Spleen (tissue), 7 donors: ENCODE data around the gene ZNF76.

Experiments used
- POLR2A ChIP-seq, 3 donors: fragments of 450-650 bp; IDR thresholded peaks; one replicate each; pipeline ENCODE4 v1.5.1; 2017; ENCODE audit warnings: antibody characterized with exemption in 3 of 3, mild to moderate bottlenecking in 1 of 3
- TF ChIP-seq, protein P1 (sequence below), 11 experiments: fragments of 200-600 bp in 7 of 11; fragments of 450-650 bp in 4 of 11; sonication (generic) in 4 of 11; IDR thresholded peaks in 8 of 11; conservative IDR thresholded peaks in 3 of 11; 1 replicate in 7 of 11; 2 replicates in 4 of 11; pipeline versions ENCODE4 v1.4.0 to v1.8.0; 2016 to 2021; ENCODE audit warnings: antibody characterized with exemption in 11 of 11, inconsistent platforms in 4 of 11, mild to moderate bottlenecking in 1 of 11
- donor health status: DM: no; HTN: no; CAD: no; lungs with moderate emphysema.
- donor health status: DM: no; HTN: no; CAD: no.
- donor health status: DM: no; HTN: no; CAD: no.

GRCh38 chr6:35216412-35216732, 43.2 kb upstream of the ZNF76 start:
- TF ChIP-seq, protein P1, sequence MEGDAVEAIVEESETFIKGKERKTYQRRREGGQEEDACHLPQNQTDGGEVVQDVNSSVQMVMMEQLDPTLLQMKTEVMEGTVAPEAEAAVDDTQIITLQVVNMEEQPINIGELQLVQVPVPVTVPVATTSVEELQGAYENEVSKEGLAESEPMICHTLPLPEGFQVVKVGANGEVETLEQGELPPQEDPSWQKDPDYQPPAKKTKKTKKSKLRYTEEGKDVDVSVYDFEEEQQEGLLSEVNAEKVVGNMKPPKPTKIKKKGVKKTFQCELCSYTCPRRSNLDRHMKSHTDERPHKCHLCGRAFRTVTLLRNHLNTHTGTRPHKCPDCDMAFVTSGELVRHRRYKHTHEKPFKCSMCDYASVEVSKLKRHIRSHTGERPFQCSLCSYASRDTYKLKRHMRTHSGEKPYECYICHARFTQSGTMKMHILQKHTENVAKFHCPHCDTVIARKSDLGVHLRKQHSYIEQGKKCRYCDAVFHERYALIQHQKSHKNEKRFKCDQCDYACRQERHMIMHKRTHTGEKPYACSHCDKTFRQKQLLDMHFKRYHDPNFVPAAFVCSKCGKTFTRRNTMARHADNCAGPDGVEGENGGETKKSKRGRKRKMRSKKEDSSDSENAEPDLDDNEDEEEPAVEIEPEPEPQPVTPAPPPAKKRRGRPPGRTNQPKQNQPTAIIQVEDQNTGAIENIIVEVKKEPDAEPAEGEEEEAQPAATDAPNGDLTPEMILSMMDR (IDR thresholded peaks at IDR 0.05 in 8 of 11, conservative IDR thresholded peaks at IDR 0.05 in 3 of 11): no peak
- TF ChIP-seq POLR2A (IDR thresholded peaks at IDR 0.05): no peak
